HG02943 (cell line): Measurements from ENCODE around the gene CUL4A.

Experiments
- ATAC-seq: cut with Tn5 transposase; IDR thresholded peaks from one replicate; pipeline ENCODE4 v1.9.1; 2021; ENCODE audit warnings: mild to moderate bottlenecking, low read depth, moderate library complexity; ENCODE audit not compliant: unreplicated experiment

Gene CUL4A

DNA sequence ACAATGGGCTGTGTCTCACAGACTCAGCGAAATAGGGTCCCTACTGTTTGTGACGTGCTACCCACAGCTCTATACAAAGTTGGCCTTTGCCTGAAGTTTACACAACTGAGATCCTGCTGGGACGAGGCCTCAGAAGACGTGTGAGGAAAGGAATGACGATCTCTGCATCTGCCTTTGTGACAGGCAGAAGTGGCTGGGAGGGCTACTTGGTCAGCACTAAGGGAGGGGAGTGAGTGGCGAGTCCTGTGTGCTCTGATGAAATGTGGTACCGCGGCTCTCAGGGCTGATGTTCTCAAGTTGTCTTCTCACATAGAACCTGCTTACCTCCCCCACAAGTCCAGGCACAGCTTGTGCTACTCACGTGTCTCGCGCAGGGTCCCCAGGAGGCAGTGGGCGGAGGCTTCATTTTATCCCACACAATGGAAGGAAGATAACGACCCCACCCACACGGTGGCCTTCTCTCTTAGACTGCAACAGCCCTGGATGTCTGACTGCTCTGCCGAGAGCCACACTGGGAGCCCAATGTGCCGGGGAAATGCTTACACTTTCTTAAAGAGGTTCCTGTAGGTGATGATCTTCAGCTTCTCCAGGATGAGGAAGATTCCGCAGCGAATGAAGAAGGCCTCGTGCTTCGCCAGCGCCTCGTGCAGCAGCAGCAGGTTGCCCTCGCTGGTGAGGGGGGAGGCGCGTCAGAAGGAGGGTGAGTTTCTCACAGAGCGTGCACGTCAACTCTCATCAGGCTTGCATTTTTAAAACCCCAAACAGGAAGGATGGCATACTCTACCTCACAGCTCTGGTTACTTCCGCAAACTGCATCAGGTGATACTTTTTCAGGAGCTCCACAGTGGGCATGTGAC is 29.8 kb upstream of the CUL4A start:
- no peak for ATAC-seq

GRCh38 chr13:113182046-113182445 is 27.4 kb upstream of the CUL4A start:
- no peak for ATAC-seq

GRCh38 chr13:113183450-113184129 is 25.8 kb upstream of the CUL4A start:
- ATAC-seq: no peak

DNA sequence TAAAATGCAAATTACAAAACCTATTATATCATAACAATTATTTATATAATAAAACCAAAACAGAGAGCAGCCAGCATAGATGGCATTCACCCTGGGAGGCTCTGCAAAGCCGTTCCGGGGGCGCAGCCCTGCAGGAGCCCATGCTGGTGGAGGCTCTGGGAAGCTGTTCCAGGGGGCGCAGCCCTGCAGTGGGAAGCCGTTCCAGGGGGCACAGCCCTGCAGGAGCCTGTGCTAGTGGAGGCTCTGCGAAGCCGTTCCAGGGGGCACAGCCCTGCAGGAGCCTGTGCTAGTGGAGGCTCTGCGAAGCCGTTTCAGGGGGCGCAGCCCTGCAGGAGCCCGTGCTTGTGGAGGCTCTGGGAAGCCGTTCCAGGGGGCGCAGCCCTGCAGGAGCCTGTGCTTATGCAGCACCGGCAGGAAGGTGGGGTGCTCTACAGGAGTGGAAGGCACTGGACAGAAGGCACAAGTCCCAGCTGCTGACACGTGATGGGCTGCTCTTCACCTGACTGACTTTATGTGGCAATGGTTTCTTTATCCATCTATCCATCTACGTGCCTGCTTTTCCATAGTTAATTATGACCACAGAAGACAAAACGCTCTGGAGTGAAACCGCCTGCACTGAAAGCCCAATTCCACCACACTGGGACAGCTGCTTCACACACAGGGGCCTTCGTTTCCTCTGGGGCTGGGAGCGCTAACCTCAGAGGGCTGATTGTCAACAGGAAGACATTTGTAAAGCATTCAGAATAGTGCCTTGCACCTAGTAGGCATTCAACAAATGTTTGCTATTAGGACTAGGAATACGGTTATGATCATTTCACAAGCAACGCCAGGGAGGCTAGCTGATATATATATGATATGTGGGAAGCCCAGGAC is 24.6 kb upstream of the CUL4A start:
- ATAC-seq: no peak

DNA sequence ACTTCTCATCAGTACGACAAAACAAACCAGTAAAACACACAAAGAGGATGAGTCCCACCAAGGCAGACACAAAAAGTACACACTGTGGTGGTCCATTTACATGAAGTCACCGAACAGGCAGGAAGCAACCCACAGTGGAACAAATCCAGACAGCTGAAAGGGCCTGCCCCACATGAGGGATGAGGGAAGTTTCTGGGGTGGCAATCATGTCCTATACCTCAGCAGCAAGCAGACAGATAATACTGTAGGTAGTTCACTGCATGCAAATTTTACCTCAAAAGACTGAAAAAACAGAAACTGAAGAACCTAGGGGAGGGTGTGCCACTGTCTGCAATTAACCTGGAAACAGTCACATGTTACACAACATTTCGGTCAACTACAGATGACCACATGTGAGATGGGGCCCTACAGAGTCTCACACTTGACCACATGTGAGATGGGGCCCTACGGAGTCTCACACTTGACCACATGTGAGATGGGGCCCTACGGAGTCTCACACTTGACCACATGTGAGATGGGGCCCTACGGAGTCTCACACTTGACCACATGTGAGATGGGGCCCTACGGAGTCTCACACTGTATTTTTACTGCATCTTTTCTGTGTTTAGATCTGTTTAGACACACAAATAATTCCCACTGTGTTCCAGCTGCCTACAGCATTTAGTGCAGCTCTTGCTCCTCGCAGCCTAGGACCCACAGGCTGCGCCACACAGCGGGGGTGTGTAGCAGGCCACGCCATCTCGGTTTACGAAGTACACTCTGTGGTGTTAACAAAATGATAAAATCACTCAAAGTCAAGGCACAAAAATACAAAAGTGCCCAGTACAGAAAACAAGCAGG is 23.1 kb upstream of the CUL4A start:
- ATAC-seq: peak; percentile 88

DNA sequence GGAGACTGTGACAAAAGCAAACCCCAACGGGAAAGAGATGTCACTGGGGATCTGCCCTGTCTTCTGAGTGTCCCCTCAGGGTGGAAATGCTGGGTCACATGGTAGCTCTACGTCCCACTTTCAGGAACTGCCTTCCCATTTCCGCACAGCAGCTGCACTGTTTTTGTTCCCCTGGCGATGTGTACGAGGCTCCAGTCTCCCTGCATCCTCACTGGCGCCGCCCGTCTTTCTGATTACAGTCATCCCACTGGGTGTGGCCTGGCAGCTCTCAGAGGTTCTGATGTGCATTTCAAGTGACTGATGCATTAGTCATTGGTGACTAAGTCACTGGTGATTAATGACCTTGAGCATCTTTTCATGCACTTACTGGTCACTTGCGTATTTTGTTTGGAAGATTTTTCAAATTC is 22.1 kb upstream of the CUL4A start:
- no peak for ATAC-seq

DNA sequence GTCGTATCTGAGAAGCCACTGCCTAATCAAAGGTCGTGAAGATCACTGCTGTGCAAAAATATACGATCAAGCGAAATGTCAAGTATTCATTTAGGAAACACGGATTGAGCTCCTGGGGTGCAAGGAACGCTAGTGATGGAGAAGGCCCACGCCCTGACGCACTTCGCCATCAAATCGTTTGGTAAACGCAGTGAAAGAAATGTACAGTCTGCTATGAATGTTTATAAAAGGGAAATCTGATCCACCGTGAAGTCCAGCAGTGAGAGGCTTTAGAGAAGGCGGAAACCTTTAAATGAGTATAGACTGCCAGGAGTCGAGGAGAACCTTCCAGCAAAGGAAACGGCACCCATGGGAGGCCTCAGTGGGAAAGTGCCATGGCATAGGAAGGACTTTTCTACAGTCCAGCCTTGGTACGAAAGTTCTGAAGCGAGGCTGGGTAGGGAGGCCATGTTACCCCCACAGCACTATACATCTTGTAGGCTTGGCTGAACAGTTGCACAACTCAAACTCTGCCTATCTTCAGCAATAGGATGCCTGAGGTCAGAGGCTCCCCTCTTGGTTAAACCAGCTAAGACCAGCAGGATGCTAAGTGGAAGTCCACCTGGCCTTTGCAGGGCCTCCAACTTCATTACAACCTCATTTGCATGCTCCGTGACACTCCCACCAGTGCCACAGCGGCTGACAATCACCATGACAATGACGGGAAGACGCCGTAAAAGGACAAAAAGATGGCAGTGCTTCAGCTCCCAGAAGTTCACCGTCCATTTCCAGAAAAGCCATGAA is 21.3 kb upstream of the CUL4A start:
- ATAC-seq: no peak

DNA sequence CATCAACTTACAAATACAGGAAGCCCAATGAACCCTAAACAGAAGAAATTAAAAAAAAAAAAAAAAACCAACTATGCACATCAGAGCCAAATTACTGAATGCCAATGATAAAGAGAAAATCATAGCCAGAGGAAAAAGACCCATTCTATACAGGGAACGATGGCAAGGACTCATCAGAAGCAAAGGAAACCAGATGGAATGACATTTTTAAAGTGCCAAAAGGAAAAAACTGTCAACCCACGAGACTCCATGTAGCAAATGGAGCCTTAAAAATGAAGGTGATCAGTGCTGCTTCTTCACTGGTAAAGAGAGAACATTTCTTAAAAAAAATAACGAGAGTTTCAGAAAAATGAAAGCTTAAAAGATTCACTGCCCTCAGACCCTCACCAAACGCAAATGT is 19.2 kb upstream of the CUL4A start:
- no peak for ATAC-seq

GRCh38 chr13:113192279-113192678 is 17.1 kb upstream of the CUL4A start:
- ATAC-seq: no peak

- no peak for ATAC-seq
Measured at GRCh38 chr13:113192902-113193301, 16.5 kb upstream of the CUL4A start.

- ATAC-seq: no peak
Measured at GRCh38 chr13:113195360-113195759, 14.1 kb upstream of the CUL4A start.

DNA sequence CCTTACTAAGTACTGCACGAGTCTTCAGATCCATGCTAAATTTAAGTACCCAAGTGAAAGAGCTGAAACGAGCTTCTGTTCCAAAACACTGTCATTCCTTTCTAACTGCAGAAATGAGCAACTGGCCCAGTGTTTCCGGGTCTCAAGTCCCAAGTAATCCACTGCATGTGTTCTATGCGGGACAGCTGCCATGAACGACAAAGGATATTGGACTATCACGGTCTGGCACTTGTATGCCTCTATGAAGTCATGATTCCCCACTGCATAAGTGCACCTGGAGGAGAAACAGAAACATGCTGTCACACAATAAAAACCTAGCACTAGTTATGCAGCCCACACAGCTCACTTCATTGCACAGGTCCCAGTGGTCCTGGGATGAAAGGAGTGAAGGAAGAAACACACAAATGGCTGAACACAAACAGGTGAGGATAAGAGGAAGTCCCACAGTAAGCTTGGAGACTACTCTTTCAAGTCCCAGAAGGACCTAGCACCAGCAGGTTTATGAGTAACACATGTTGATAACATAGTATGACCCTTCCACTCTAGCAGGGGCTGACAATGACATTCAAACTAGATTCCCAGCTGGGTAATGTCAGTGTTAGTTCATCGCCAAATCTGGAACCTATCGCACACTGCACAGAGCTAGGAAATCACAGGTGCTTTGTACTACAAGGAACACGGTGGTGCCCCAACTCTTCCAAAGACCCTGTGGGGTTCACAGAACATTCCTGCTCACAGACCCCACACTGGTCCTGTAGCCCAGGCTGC is 12.3 kb upstream of the CUL4A start:
- ATAC-seq: no peak

GRCh38 chr13:113201815-113202214 is 7.6 kb upstream of the CUL4A start:
- ATAC-seq: no peak

DNA sequence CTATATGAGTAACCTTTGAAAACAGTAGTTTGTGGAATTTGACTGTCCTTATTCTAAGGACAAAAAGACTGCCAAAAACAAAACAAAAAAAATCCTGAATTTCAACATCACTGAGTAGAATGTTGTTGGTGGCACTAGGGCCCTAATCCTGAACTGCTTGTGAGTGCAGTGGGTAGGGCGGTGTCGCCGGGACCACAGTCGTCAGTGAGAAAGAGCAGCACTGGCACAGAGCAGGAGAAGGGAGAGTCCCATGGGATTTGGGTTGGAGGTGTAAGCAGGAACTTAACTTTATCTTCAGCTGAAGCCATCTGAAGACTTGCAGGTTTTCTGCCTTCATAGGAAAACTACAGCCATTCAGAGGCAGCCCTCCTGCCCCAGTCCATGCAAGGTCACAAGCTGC is 6.5 kb upstream of the CUL4A start:
- no peak for ATAC-seq

DNA sequence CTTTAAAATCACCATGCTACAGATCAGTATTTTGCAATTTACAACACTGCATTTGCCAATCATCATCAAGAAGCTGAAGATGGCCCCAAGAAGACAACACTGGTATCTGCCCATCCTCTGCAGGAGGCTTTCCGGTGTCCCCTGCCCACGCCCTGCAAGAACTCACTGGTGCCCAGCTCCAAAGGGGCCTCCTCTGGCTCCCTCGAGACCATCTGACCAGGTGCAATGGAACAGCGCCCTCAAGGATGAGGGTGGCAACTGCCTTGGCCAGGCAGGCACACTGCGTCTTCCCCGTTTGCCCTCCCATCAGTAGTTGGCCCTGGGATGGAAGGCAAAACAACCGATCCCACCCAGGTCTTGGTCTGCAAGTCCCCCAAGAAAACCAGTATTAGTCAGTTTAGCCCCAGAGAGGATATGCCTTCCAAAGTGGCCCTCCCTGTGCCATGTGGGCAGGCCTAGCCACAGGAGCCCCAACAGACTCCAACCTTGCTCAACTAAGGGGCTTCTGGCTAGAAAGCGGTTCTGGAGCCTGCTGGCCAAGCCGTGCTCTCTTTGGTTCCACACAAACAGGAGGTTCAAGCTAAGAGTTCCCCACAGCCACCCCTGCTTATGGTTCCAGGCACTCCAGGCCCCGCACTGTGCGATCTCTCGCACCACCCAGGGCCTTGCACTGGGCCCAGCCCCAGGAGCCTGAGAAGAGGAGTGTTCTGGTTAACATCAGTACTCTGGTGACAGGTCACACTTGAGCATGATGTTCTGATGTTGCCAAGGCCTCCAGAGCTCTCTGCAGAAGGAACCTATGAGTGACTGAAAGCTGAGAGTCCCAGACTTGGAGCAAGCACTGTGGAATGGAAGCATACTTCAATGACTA is 5.7 kb upstream of the CUL4A start:
- ATAC-seq: no peak

- no peak for ATAC-seq
Measured at GRCh38 chr13:113204378-113204734, 5.1 kb upstream of the CUL4A start.

GRCh38 chr13:113205428-113205931 is 3.9 kb upstream of the CUL4A start:
- no peak for ATAC-seq

GRCh38 chr13:113207460-113207859 is 2.0 kb upstream of the CUL4A start:
- no peak for ATAC-seq
